Coronary artery (tissue), 2 donors: ENCODE data around the gene ZNF853.

Source experiments
- DNase-seq: peaks from one replicate; pipeline ENCODE4 v3.0.0-alpha.2; 2017; ENCODE audit warnings: low spot score
- H3K27ac ChIP-seq, 2 donors: fragments of 200-600 bp; sonication (generic); one replicate each; pipeline ENCODE4 v1.5.1; 2016 to 2019
- H3K4me3 ChIP-seq: fragments of 200-600 bp; sonication (generic); 2 replicates; pipeline ENCODE4 v1.5.1; 2016; ENCODE audit warnings: mild to moderate bottlenecking, moderate library complexity
- TF ChIP-seq, protein P1 (sequence below): fragments of 200-600 bp; sonication (generic); IDR thresholded peaks from one replicate; pipeline ENCODE4 v1.5.1; 2019; ENCODE audit warnings: antibody characterized with exemption

Gene ZNF853

DNA sequence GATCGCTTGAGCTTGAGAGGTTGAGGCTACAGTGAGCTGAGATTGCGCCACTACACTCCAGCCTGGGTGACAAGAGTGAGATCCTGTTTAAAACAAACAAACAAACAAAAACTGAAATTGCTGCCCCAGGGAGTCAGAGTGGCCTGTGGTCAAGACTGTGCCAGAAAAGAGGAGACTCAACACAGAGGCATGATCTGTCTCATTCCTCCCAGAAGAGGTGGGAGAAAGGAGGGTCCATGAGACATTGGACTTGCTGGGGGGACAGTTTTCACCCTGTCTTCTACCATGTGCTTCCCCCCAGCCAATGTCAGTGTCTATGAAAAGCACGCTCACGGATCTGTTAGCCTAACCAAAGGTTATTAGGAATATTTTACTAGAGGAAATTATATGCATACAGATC, 3.2 kb downstream of the ZNF853 start:
- Histone ChIP-seq H3K27ac (no peak overlapping the region), H3K4me3 (no peak overlapping the region)
- TF ChIP-seq, protein P1, sequence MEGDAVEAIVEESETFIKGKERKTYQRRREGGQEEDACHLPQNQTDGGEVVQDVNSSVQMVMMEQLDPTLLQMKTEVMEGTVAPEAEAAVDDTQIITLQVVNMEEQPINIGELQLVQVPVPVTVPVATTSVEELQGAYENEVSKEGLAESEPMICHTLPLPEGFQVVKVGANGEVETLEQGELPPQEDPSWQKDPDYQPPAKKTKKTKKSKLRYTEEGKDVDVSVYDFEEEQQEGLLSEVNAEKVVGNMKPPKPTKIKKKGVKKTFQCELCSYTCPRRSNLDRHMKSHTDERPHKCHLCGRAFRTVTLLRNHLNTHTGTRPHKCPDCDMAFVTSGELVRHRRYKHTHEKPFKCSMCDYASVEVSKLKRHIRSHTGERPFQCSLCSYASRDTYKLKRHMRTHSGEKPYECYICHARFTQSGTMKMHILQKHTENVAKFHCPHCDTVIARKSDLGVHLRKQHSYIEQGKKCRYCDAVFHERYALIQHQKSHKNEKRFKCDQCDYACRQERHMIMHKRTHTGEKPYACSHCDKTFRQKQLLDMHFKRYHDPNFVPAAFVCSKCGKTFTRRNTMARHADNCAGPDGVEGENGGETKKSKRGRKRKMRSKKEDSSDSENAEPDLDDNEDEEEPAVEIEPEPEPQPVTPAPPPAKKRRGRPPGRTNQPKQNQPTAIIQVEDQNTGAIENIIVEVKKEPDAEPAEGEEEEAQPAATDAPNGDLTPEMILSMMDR: no peak
- DNase-seq: no peak

DNA sequence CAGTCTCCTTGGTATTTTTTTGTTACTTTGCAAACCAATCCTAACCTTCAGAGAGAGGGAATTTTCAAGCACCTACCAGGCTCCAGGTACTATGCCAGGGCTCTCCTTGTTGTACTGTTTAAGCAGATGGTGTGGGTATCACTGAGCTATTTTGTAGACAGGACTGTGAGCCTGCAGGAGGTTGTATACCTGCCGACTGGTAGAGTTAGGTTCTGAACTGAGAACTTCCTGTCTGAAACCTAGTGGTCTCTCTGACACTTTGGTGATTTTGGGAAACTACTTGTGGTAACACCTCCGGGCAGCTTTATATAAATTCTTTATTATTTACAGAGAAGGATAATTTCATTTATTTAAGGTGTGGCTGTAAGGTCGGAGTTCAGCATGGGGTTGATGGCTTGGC, 4.6 kb downstream of the ZNF853 start:
- DNase-seq: no peak
- TF ChIP-seq, protein P1: no peak
- no peak overlapping the region for H3K4me3 ChIP-seq
- no peak overlapping the region for H3K27ac ChIP-seq

DNA sequence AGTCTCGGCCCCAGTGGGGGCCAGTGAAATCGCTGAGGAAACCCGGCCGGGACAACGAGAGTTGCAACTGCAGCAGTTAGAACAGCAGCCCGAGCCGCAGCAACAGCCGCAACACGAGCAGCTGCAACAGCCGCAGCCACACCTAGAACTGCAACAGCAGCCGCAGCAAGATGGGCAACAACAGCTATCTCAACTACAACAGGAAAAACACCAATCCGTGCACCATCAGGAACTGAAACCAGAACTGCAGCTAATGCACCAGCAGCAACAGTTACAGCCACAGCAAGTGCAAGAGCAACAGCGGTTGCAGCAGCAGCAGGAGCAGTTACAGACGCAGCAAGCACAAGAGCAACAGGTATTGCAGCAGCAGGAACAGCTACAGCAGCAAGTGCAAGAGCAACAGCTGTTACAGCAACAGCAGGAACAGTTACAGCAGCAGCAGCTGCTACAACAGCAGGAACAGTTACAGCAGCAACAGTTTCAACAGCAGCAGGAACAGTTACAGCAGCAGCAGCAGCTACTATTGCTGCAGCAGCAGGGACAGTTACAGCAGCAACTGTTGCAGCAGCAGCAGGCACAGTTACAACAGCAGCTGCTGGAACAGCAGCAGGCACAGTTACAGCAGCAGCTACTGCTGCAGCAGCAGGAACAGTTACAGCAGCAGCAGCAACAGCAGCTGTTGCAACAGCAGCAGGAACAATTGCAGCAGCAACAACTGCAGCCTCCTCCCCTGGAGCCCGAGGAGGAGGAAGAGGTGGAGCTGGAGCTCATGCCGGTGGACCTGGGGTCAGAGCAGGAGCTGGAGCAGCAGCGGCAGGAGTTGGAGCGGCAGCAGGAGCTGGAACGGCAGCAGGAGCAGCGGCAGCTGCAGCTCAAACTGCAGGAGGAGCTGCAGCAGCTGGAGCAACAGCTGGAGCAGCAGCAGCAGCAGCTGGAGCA, 6.1 kb downstream of the ZNF853 start:
- TF ChIP-seq, protein P1: no peak
- DNase-seq: no peak
- no peak overlapping the region for H3K27ac ChIP-seq

DNA sequence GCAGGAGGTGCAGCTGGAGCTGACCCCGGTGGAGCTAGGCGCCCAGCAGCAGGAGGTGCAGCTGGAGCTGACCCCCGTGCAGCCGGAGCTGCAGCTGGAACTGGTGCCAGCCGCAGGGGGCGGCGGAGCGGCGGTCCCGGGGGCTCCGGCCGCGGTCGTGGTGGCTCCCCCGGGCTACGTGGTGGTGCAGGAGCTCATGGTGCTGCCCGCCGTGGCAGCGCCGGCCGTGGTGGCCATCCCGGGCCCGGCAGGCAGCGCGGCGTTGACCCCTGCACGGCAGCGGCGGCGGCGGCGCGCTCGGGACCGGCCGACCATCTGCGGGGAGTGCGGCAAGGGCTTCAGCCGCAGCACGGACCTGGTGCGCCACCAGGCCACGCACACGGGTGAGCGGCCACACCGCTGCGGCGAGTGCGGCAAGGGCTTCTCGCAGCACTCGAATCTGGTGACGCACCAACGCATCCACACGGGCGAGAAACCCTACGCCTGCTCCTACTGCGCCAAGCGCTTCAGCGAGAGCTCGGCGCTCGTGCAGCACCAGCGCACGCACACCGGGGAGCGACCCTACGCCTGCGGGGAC, 6.8 kb downstream of the ZNF853 start:
- H3K27ac ChIP-seq: no peak overlapping the region
- DNase-seq: no peak
- TF ChIP-seq, protein P1: no peak
- H3K4me3 ChIP-seq: no peak overlapping the region

More for the DNA sequence above, 6.1 kb downstream of the ZNF853 start:
- no peak overlapping the region for H3K4me3 ChIP-seq

DNA sequence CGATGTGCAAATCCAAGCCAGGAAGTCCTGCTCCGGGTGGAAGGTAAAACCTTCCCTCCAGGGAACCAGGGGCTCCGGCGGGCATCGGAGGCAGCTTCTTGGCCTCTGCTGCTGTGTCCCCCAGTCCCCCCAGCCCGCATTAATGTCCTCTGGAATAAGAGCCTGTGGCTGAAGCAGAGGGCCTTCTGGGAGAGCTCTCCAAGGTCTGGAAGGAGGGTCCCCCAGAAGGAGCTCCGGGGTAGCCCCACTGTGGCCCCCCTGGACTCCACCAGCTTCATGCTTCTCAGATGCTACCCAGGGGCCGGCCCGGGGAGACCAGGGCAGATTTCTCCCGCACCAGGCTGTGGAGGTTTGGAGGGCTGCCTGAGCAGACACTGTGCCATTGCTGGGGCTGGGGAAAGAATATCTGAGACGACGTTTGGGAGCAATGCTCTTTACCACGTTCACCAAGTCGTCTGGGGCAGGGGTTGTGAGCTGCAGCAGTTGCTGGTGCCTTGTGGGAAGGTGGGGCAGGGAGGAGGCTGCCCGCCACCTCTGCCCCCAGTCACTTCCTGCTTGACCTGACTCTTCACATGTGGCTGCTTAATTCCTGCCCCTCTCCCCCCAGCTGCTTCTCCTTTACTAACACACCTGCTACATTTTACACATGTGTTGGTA, 8.3 kb downstream of the ZNF853 start:
- TF ChIP-seq, protein P1: no peak
- no peak overlapping the region for H3K27ac ChIP-seq
- no peak overlapping the region for H3K4me3 ChIP-seq
- DNase-seq: no peak

DNA sequence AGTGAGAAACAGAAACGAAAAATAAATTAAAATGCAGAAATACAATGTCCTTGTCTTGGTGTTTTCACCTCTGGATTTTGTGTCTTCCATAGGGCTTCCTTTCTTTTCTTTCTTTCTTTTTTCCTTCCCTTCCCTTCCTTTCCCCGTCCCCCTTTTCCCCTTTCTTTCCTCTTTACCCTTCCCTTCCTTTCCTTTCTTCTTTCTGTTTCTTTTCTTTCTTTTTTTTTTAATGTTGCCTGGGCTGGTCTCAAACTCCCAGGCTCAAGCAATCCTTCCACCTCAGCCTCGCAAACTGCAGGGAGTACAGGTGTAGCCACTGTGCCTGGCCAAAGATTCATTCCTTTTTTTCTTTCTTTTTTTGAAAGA, 8.8 kb downstream of the ZNF853 start:
- Histone ChIP-seq H3K4me3 (no peak overlapping the region), H3K27ac (no peak overlapping the region)
- DNase-seq: no peak
- TF ChIP-seq, protein P1: no peak
